Neural cell (in vitro differentiated cells): Measurements from ENCODE around the gene BTNL3. TPM values are rescaled to one million over a fixed set of nuclear protein-coding genes. Genes with fewer than 3 reads are reported as not detected.

ENCODE experiments used
- H2AFZ ChIP-seq: fragments of 200-600, 300-800 bp; sonication (generic), shearing (Covaris generic); 2 replicates; pipeline ENCODE4 v1.6.0; 2014; ENCODE audit warnings: low read depth, mild to moderate bottlenecking, antibody characterized with exemption, low read length, moderate library complexity
- H3F3A ChIP-seq: fragments of 200-600 bp; shearing (Covaris generic); 2 replicates; pipeline ENCODE4 v1.6.1; 2016; ENCODE audit warnings: mild to moderate bottlenecking, moderate library complexity, mixed read lengths, antibody characterized with exemption, low read length; ENCODE audit not compliant: insufficient read depth, poor library complexity, severe bottlenecking
- H3K27ac ChIP-seq: fragments of 200-600, 300-800 bp; sonication (generic), shearing (Covaris generic); 2 replicates; pipeline ENCODE4 v1.5.1; 2014; ENCODE audit warnings: mild to moderate bottlenecking, low read length, moderate library complexity
- H3K27me3 ChIP-seq: fragments of 300-800, 200-600 bp; sonication (generic), shearing (Covaris generic); 2 replicates; pipeline ENCODE4 v1.6.0; 2014; ENCODE audit warnings: mild to moderate bottlenecking, low read depth, low read length, moderate library complexity; ENCODE audit not compliant: insufficient read depth
- H3K36me3 ChIP-seq: fragments of 300-800, 200-600 bp; sonication (generic), shearing (Covaris generic); 2 replicates; pipeline ENCODE4 v1.5.1; 2014; ENCODE audit warnings: mild to moderate bottlenecking, antibody characterized with exemption, low read length, moderate library complexity; ENCODE audit not compliant: insufficient read depth
- H3K4me2 ChIP-seq: fragments of 300-800, 200-600 bp; sonication (generic), shearing (Covaris generic); 2 replicates; pipeline ENCODE4 v1.6.0; 2014; ENCODE audit warnings: mild to moderate bottlenecking, low read length
- H3K4me3 ChIP-seq: fragments of 300-800, 200-600 bp; sonication (generic), shearing (Covaris generic); 2 replicates; pipeline ENCODE4 v1.5.1; 2014; ENCODE audit warnings: mild to moderate bottlenecking, low read length, moderate library complexity
- H3K79me2 ChIP-seq: fragments of 200-600 bp; shearing (Covaris generic); replicated peaks from 2 replicates; pipeline ENCODE4 v1.6.0; 2014; ENCODE audit warnings: mild to moderate bottlenecking, low read length, moderate library complexity; ENCODE audit not compliant: insufficient read depth
- H3K9ac ChIP-seq: fragments of 300-800, 200-600 bp; sonication (generic), shearing (Covaris generic); 2 replicates; pipeline ENCODE4 v1.6.1; 2016; ENCODE audit warnings: mild to moderate bottlenecking, low read length, mixed read lengths
- H3K9me2 ChIP-seq: fragments of 200-600 bp; shearing (Covaris generic); 2 replicates; pipeline ENCODE4 v1.6.1; 2016; ENCODE audit warnings: mild to moderate bottlenecking, low read length, mixed read lengths; ENCODE audit not compliant: insufficient read depth
- H3K9me3 ChIP-seq: fragments of 200-600, 300-800 bp; sonication (generic), shearing (Covaris generic); 2 replicates; pipeline ENCODE4 v1.6.1; 2016; ENCODE audit warnings: mild to moderate bottlenecking, mixed run types, low read length, moderate library complexity, mixed read lengths
- H4K20me1 ChIP-seq: fragments of 200-600 bp; shearing (Covaris generic); 2 replicates; pipeline ENCODE4 v1.6.1; 2016; ENCODE audit warnings: mild to moderate bottlenecking, mixed run types; ENCODE audit not compliant: insufficient read depth
- EZH2 ChIP-seq: fragments of 200-600, 300-800 bp; shearing (Covaris generic), sonication (generic); IDR thresholded peaks from 2 replicates; pipeline ENCODE4 v1.6.1; 2014; ENCODE audit warnings: antibody characterized with exemption, low read length, borderline replicate concordance, mild to moderate bottlenecking; ENCODE audit not compliant: insufficient read depth, poor library complexity, severe bottlenecking
- MXI1 ChIP-seq: fragments of 450-650 bp; conservative IDR thresholded peaks from 2 replicates; pipeline ENCODE4 v1.6.1; 2014; ENCODE audit warnings: antibody characterized with exemption, mild to moderate bottlenecking; ENCODE audit not compliant: poor library complexity, severe bottlenecking
- POLR2AphosphoS5 ChIP-seq: IDR thresholded peaks from 2 replicates; pipeline ENCODE4 v1.6.1; 2012
- RAD21 ChIP-seq: fragments of 450-650 bp; conservative IDR thresholded peaks from 2 replicates; pipeline ENCODE4 v1.6.1; 2014; ENCODE audit warnings: antibody characterized with exemption, mild to moderate bottlenecking, moderate library complexity
- REST ChIP-seq: IDR thresholded peaks from 2 replicates; pipeline ENCODE4 v1.6.1; 2012; ENCODE audit warnings: borderline replicate concordance
- SMC3 ChIP-seq: fragments of 450-650 bp; conservative IDR thresholded peaks from 2 replicates; pipeline ENCODE4 v1.6.1; 2014; ENCODE audit warnings: antibody characterized with exemption, mild to moderate bottlenecking, moderate library complexity; ENCODE audit not compliant: poor library complexity
- TAF1 ChIP-seq: IDR thresholded peaks from 2 replicates; pipeline ENCODE4 v1.6.1; 2012; ENCODE audit warnings: low read depth
- polyA plus RNA-seq: library from polyadenylated mRNA; depleted of rRNA; stranded (reverse); fragments of >200 nt; gene quantifications from 2 replicates; pipeline ENCODE4 v1.2.3, GENCODE V29; 2014
- TF ChIP-seq, protein P1 (sequence below): fragments of 450-650 bp; IDR thresholded peaks from 2 replicates; pipeline ENCODE4 v1.5.1; 2014; ENCODE audit warnings: antibody characterized with exemption, mild to moderate bottlenecking, moderate library complexity; ENCODE audit not compliant: poor library complexity, severe bottlenecking

The BTNL3 gene
- polyA plus RNA-seq, 1 donor from 2014 or later: not detected

GRCh38 chr5:180974612-180975315 is 13.9 kb upstream of the BTNL3 start:
- no peaks in the 10 kb centered on the region for H4K20me1 ChIP-seq
- H3K9ac ChIP-seq: no peak overlapping the region
- TF ChIP-seq TAF1 (no peak), SMC3 (no peak), REST (no peak), MXI1 (no peak), POLR2AphosphoS5 (no peak), RAD21 (no peak)
- TF ChIP-seq, protein P1, sequence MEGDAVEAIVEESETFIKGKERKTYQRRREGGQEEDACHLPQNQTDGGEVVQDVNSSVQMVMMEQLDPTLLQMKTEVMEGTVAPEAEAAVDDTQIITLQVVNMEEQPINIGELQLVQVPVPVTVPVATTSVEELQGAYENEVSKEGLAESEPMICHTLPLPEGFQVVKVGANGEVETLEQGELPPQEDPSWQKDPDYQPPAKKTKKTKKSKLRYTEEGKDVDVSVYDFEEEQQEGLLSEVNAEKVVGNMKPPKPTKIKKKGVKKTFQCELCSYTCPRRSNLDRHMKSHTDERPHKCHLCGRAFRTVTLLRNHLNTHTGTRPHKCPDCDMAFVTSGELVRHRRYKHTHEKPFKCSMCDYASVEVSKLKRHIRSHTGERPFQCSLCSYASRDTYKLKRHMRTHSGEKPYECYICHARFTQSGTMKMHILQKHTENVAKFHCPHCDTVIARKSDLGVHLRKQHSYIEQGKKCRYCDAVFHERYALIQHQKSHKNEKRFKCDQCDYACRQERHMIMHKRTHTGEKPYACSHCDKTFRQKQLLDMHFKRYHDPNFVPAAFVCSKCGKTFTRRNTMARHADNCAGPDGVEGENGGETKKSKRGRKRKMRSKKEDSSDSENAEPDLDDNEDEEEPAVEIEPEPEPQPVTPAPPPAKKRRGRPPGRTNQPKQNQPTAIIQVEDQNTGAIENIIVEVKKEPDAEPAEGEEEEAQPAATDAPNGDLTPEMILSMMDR: no peak
- no peak overlapping the region for H3K27ac ChIP-seq
- no peaks in the 10 kb centered on the region for H3F3A ChIP-seq
- no peaks in the 10 kb centered on the region for H3K9me2 ChIP-seq
- H3K4me3 ChIP-seq: no peak overlapping the region
- no peaks in the 10 kb centered on the region for H3K9me3 ChIP-seq
- H3K4me2 ChIP-seq: no peak overlapping the region
- H3K27me3 ChIP-seq: no peaks in the 10 kb centered on the region
- H3K36me3 ChIP-seq: no peaks in the 10 kb centered on the region
- no peak overlapping the region for H2AFZ ChIP-seq
- no peaks in the 10 kb centered on the region for H3K79me2 ChIP-seq

DNA sequence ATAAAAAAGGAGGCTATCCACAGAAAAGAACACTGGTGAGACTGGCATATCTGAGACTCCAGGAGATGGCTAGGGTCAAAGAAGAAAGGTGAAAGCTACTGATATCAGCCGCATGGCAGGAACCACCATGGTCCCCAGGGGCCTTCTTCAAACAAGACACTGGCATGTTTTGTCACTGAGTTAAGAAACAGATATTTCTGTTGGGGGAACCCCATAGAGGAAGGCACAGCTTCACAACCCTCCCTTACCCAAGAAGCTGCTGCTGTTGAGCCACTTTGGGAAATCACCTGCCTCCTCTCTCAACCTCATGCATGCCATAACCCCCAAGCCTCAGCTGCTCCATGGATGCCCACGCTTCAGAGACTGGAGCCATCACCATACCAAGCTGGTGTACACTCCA is 13.3 kb upstream of the BTNL3 start:
- Histone ChIP-seq H3K27ac (no peak overlapping the region), H3K4me2 (no peak overlapping the region)

More for the DNA sequence above, 13.3 kb upstream of the BTNL3 start:
- Histone ChIP-seq H3K9me2 (no peaks in the 10 kb centered on the region), H3K36me3 (no peaks in the 10 kb centered on the region), H2AFZ (no peak overlapping the region), H3K79me2 (no peaks in the 10 kb centered on the region), H4K20me1 (no peaks in the 10 kb centered on the region), H3K9me3 (no peaks in the 10 kb centered on the region), H3K4me3 (no peak overlapping the region), H3K27me3 (no peaks in the 10 kb centered on the region), H3F3A (no peaks in the 10 kb centered on the region), H3K9ac (no peak overlapping the region)
- TF ChIP-seq EZH2 (no peak), REST (no peak), TAF1 (no peak)
